Bronchial epithelial cell (primary cell): ENCODE measurements around the gene RAPGEF3. TPM values are rescaled to one million over a fixed set of nuclear protein-coding genes. Genes with fewer than 3 reads are reported as not detected.

Experiments used
- DNase-seq: peaks from one replicate; pipeline ENCODE4 v3.0.0-alpha.2; 2010; ENCODE audit warnings: low read depth
- FAIRE-seq: peaks from 2 replicates; lab custom pipeline; 2011; peaks lifted over from hg19 to GRCh38; lab: Jason Lieb, UNC
- H3K27me3 ChIP-seq: 2 replicates; pipeline ENCODE4 v1.5.1; 2011; ENCODE audit warnings: low read length; ENCODE audit not compliant: control insufficient read depth, insufficient read depth
- H3K36me3 ChIP-seq: 2 replicates; pipeline ENCODE4 v1.5.1; 2011; ENCODE audit warnings: low read length; ENCODE audit not compliant: control insufficient read depth, insufficient read depth
- H3K4me3 ChIP-seq: 2 replicates; pipeline ENCODE4 v1.5.1; 2011; ENCODE audit warnings: mild to moderate bottlenecking, low read depth, low read length, control low read depth
- total RNA-seq: library from RNA; depleted of rRNA; stranded (reverse); fragments of >200 nt; gene quantifications from 2 replicates; pipeline ENCODE4 v1.2.1, GENCODE V29; 2014
- TF ChIP-seq, protein P1 (sequence below): IDR thresholded peaks from 2 replicates; pipeline ENCODE4 v1.5.1; 2011; ENCODE audit warnings: mild to moderate bottlenecking, moderate library complexity, low read length, control low read depth, inconsistent platforms; ENCODE audit not compliant: insufficient read depth, severe bottlenecking

RAPGEF3 gene
- total RNA-seq, 1 donor from 2014 or later = 3.9 TPM

DNA sequence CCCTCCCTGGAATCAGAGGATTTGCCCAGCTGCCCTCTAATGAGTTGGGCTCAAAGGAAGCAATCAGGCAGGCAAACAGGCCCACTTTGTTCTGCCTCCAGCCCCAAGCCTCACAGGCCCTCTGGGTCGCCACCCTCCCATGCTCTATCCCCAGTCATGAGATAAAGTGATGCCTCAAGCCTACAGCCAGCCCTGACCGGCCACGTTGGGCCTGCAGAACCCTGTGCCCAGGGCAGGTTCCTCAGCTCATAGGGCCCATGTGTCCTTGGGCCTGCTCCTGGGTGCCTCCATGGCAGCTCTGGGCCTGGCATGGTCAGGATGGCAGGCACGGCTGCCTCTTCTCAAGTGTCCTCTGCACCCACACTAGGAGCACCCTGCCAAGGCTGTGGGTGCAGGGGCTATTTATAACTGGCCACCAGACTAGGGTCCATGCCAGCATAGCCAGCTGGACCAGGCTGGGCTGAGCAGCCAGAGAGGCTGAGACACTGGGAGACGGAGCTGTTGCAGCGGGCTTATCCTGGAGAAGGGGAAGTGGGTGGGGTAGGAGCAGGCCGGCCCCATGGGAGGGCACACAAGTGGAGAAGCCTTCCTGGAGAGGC is 40.8 kb upstream of the RAPGEF3 start:
- Histone ChIP-seq H3K36me3 (peaks cover 19% of the 10 kb centered on the region), H3K4me3 (no peak overlapping the region), H3K27me3 (no peaks in the 10 kb centered on the region)
- DNase-seq = no peak
- TF ChIP-seq, protein P1, sequence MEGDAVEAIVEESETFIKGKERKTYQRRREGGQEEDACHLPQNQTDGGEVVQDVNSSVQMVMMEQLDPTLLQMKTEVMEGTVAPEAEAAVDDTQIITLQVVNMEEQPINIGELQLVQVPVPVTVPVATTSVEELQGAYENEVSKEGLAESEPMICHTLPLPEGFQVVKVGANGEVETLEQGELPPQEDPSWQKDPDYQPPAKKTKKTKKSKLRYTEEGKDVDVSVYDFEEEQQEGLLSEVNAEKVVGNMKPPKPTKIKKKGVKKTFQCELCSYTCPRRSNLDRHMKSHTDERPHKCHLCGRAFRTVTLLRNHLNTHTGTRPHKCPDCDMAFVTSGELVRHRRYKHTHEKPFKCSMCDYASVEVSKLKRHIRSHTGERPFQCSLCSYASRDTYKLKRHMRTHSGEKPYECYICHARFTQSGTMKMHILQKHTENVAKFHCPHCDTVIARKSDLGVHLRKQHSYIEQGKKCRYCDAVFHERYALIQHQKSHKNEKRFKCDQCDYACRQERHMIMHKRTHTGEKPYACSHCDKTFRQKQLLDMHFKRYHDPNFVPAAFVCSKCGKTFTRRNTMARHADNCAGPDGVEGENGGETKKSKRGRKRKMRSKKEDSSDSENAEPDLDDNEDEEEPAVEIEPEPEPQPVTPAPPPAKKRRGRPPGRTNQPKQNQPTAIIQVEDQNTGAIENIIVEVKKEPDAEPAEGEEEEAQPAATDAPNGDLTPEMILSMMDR = no peak
- no peak for FAIRE-seq

DNA sequence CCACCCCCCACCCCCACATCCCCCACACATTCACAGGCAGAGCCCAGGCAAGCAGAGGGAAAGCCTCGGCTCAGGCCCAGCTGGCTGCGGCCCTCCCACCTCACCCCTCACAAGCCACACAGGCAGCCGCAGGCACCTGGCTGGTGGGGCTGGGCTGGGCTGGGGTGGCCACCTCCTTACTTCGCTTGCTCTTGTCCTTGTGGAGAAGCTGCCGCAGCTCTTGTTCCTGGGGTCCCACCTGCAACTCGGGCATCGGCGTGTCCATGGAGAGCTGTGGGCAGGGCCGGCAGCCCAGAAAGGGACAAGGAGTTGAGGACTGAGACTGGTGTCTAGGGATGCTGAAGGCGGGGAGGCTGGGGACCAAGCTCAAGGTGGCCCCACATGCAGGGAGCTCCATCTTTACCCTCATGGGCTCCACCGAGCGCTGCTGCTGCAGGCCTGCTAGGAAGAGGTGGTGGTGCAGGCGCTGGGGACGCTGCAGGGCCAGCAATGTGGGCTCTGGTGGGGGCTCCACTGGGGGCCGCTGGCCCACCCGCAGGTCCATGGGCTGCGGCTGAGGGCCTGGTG is 39.8 kb upstream of the RAPGEF3 start:
- Histone ChIP-seq H3K36me3 (peaks cover 23% of the 10 kb centered on the region), H3K4me3 (no peak overlapping the region), H3K27me3 (no peaks in the 10 kb centered on the region)
- DNase-seq (no peak), FAIRE-seq (no peak)
- TF ChIP-seq, protein P1 = no peak

DNA sequence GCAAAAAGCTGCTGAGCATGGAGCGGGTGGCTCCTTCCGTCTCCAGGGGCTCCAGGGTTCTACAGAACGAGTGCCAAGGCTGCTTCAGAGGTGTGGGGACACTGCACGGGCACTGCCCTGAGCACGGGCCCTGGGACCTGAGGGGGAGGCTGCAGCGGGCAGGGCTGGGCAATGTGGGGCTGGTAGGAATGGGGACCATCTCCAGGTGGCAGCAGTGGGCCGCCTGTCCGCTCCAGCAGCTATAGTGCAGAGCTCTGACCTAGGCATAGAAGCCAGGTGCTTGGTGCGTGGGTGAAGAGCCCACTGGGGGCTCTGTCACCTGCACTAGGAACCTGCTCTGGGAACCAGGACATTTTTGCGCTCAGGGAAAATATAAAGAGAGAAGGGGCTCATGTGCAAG is 38.8 kb upstream of the RAPGEF3 start:
- TF ChIP-seq, protein P1 = peak; percentile 52
- Histone ChIP-seq H3K36me3 (peaks cover 27% of the 10 kb centered on the region), H3K27me3 (no peaks in the 10 kb centered on the region), H3K4me3 (no peak overlapping the region)
- DNase-seq (no peak), FAIRE-seq (no peak)

DNA sequence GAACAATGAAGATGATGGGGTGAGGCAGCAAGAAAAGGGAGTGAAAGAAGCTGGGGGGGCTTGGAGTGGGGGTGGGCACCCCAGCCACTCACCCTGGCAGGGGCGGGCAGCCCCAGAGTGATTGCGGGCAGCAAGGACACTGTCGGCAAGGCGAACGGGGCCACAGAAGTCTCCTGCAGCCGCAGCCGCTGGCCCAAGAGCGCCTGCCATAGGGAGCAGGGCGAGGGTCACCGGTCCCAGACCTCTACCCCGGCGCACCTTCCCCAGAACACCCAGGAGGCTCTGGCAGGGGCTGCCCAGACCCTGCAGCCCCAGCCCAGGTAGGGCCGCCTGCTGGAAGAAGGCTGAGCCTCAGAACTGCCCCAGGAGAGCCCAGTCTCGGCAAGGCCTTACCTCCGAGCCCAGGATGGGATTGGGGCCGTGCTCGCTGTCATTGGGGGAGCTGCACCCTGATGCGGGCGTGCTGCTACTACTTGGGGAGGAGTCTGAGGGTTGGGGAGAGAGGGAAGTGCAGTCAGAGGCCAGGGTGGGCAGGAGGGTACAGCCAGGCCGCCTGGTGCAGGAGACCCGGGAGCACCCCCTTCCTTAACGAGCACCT is 37.2 kb upstream of the RAPGEF3 start:
- Histone ChIP-seq H3K27me3 (no peaks in the 10 kb centered on the region), H3K4me3 (no peak overlapping the region), H3K36me3 (peaks cover 36% of the 10 kb centered on the region)
- TF ChIP-seq, protein P1 = no peak
- DNase-seq (no peak), FAIRE-seq (no peak)

DNA sequence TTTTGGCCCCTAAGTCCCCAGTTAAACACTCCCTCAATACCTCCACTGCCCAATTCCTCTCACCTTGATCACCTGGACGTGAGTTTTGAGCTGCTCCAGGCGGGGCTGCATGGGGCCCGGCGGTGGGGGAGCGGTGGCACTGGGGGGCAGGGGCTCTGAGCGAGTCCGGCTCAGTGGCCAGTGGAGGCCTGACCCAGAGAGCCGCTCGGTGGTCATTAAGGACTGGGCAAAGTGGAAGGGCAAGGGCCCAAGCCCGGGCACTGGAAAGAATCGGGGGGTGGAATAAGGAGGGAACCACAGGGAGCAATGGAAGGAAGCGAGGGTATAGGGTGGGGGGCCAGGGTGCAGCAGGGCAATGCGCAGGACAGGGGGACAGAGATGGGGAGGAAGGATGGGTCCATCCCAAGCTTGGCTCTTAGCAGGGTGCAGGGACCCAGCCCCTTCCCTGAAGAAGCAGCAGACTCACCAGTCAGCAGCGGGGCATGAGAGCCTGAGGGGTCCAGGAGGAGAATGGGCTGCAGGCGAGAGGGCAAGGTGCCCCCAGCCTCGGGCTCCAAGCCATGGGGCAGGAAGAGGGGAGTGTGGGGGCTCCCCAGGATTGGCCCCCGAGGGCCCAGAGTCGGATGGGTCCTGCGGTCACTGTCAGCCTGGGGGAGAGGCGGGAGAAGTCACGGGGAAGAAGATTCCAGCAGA is 36.6 kb upstream of the RAPGEF3 start:
- H3K27me3 ChIP-seq = no peaks in the 10 kb centered on the region
- peaks cover 43% of the 10 kb centered on the region for H3K36me3 ChIP-seq
- no peak for DNase-seq
- TF ChIP-seq, protein P1 = no peak
- no peak overlapping the region for H3K4me3 ChIP-seq
- FAIRE-seq = no peak
